Cerebellar nuclear complex (tissue), 1 donor: ENCODE data around the gene ST6GAL1.
"Not testable (repeated sequence)": the region's sequence is repeated elsewhere in the genome, so short reads cannot be mapped to it uniquely, and the experiment has no call there.

Experiments used
- DNase-seq, 2 experiments: peaks; one replicate each; lab custom pipeline; 2025; lab: John Stamatoyannopoulos, UW

Gene ST6GAL1

GRCh38 chr3:187044867-187045552, 114.7 kb downstream of the ST6GAL1 start:
- DNase-seq: no peak

GRCh38 chr3:187046033-187046432, 115.7 kb downstream of the ST6GAL1 start:
- no peak for DNase-seq

GRCh38 chr3:187049462-187050101, 119.3 kb downstream of the ST6GAL1 start:
- no peak for DNase-seq

GRCh38 chr3:187051066-187051465, 120.7 kb downstream of the ST6GAL1 start:
- no peak for DNase-seq

DNA sequence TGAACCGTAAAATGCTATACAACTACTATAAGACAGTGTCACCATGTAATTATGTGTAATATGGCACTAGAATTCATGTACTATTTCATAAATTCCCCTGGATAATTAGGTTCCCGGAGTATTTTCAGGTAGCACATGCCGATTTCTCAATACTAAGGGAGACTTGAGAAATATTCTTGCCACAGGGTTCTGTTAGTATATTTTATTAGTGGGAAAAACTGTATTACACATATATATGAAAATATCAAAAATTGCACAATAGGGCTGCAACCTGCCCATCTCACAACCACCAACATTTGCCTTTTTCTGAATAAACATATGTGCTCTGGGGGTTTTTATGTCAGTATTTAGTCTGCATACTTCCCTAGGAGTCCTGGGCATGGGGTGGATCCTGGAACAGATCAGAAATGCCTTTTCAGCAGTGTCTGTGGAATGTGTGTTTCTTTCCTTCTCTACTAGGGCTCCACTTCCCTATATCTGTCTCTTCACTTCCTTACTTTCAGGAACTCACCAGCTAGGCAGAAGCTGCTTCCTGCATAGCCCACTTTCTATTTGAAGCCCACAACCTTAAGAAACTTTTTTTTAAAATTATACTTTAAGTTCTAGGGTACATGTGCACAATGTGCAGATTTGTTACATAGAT, 121.5 kb downstream of the ST6GAL1 start:
- no peak for DNase-seq

DNA sequence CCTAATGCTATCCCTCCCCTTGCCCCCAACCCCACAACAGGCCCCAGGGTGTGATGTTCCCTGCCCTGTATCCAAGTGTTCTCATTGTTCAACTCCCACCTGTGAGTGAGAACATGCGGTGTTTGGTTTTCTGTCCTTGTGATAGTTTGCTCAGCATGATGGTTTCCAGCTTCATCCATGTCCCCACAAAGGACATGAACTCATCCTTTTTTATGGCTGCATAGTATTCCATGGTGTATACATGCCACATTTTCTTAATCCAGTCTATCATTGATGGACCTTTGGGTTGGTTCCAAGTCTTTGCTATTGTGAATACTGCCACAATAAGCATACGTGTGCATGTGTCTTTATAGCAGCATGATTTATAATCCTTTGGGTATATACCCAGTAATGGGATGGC, 122.1 kb downstream of the ST6GAL1 start:
- not testable (repeated sequence) for DNase-seq

DNA sequence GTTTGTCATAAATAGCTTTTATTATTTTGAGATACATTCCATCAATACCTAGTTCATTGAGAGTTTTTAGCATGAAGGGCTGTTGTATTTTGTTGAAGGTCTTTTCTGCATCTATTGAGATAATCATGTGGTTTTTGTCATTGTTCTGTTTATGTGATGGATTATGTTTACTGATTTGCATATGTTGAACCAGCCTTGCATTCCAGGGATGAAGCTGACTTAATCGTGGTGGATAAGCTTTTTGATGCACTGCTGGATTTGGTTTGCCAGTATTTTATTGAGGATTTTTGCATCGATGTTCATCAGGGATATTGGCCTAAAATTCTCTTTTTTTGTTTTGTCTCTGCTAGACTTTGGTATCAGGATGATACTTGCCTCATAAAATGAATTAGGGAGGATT, 124.1 kb downstream of the ST6GAL1 start:
- DNase-seq: not testable (repeated sequence)

DNA sequence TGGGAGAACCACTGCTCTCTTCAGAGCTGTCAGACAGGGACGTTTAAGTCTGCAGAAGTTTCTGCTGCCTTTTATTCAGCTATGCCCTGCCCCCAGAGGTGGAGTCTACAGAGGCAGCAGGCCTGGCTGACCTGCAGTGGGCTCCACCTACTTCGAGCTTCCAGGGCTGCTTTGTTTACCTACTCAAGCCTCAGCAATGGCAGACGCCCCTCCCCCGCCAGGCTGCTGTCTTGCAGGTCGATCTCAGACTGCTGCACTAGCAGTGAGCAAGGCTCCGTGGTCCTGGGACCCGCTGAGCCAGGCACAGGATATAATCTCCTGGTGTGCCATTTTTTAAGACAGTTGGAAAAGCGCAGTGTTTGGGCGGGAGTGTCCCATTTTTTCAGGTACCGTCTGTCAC, 127.5 kb downstream of the ST6GAL1 start:
- not testable (repeated sequence) for DNase-seq

DNA sequence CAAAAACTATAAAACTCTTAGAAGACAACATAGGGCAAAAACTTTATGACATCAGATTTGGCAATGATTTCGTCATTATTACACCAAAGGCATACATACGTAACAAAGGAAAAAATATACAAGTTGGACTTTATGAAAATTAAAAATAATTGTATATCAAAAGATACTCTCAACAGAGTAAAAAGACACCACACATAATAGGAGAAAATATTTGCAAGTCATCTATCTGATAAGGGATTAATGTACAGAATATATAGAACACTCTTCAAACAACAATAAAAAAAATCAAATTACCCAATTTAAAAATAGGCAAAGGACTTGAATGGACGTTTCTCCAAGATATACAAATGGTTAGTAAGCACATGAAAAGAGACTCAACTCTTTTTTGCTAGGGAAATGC, 131.4 kb downstream of the ST6GAL1 start:
- DNase-seq: no peak

GRCh38 chr3:187062526-187063177, 132.3 kb downstream of the ST6GAL1 start:
- no peak for DNase-seq

DNA sequence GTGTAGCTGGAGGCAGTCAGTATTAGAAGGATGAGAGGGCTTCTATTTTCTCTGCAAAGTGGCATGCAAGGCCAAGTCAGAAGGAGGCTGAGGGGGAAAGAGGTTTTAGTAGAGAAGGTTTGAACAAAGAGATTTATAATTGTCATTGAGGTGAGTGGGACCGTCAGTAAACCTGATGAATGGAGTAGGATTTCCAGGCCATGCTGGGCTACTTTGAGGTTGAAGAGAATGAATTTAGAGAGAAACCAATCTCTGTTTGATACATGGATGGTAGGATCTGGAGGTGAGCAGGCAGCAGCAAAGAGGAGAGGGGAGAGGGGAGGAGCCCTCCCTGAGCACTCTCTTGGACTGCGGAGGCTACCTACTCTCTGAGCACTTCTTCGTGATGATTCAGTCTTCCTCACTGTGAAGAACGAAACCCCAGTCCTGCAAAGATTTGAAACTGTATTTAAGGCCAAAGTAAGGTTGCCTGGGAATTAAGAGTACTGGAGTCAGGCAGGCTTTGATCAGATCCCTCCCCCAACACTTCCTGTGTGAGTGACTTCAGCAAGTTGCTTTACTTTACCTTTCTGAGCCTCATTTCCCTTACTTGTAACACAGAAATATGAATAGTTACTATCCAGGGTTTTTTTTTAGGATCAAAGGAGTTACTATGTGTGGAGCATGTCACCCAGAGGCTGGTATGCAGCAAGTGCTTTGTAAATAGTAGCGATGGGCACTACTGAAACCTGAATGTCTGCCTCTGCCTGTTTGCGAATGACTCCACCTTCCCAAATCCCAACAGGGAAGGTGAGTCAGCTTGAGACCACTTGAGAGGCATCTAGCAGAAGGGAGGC, 133.2 kb downstream of the ST6GAL1 start:
- no peak for DNase-seq

DNA sequence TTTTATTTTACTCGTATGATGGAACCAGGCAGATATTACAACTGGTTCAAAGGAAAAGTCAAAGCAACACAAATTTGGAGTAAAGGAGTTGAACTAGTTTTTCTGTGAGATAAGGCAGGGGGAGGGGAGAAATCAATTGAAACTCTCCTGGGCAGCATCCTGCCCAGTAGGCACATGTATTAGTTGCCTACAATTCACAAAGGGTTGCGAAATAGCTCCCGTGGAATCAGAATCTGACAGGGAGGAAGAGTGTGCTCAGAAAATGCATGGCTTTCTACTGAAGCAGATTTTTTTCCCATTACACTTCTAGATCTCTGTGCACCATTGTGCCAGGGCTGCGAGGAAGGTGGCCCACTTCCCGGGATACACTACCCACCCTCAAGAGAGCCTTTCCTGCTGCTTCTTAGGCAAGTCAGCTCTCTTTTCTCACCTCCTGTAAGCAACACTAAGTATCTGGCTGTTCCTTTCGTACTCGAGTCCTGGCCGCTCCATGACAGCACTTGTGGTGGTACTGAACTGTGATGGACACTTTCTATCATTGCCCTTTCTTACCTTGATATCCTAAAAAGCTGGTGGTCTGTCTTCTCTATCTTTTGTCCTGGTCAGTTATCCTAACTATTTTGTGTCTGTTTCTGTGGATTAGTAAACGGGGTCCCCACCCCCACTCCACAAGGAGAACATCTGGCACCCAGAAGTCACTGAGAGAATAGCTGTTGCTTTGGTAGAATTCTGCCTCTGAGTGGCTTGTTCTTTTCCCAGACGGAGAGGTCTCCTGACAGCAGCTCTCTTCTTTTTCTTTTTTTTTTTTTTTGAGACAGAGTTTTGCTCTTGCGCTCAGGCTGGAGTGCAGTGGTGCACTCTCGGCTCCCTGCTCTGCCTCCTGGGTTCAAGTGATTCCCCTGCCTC, 134.1 kb downstream of the ST6GAL1 start:
- DNase-seq: no peak

DNA sequence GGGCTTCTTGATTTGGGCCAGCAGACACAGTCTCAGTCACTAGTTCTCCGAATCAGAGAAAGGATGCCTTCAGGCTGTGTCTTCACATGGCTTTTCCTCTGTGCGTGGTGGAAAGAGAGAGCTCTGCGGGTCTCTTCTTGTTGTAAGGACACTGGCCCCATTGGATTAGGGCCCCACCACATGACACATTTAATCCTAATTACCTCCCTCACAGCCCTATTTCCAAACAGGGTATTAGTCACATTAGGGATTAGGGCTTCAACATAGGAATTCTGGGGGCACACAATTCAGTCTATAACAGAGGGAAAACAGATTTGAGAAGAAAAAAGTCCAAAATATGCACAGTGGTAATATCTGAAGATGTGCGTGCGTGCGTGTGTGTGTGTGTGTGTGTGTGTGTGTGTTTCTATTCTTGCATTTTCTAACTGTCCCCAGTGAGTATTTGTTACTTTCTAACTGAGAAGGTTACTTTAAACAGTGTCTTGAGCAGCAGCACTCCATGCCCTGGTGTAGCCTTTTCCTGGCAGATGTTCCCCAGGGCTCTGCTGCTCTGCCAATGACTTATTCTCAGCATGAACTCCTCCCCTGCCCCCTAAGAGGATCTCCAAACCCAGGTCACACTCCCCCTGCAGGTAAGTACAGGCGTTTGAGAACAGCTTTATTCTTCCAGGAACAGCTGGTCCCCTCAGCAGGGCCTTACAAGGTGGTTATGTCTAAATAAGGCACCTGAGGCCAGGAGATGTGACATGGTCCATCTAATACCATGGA, 136.1 kb downstream of the ST6GAL1 start:
- no peak for DNase-seq

DNA sequence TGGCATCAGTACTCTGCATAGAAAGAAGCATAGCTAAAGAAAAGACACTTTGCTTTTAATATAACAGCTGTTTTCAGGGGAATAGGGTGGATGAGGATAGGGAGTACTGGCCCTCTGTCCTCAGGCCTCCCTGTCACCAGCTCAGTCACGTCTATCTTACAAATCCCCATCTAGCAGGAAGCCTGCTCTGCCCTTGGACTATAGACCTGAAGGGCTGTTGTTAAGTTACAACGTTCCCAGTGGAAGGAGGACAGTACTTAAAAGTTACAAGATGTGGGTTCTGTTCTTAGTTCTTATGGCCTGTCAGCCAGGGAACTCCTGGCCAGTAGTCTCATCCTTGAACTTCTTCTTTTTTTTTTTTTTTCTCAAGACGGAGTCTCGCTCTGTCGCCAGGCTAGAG, 138.5 kb downstream of the ST6GAL1 start:
- no peak for DNase-seq

DNA sequence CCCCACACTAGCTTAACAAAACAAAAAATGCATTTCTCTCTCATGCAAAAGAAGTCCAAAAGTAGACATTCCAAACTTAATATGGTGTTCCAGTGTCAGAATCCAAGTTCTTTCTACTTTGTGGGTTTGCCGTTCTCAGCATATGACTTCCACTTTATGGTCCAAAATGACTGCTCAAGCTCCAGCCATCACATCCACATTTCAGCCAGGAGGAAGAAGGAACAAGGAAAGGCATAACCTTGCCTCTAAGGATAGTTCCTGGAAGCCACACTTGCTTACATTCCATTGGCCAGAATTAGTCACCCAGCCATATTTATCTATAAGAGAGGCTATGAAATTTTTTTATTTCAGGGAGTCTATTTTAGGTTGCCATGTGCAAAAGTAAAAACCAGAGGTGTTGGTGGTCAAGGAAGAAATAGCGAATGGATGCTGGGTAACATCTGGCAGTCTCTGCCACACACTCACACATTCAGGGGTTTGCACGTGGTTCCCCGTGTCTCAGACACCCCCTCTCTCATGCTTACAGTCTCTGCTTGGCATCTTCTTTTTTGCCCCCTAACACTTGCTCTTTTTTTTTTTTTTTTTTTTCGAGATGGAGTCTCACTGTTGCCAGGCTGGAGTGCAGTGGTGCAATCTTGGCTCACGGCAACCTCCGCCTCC, 139.7 kb downstream of the ST6GAL1 start:
- no peak for DNase-seq

- no peak for DNase-seq
Measured at GRCh38 chr3:187072102-187072501, 141.8 kb downstream of the ST6GAL1 start.

DNA sequence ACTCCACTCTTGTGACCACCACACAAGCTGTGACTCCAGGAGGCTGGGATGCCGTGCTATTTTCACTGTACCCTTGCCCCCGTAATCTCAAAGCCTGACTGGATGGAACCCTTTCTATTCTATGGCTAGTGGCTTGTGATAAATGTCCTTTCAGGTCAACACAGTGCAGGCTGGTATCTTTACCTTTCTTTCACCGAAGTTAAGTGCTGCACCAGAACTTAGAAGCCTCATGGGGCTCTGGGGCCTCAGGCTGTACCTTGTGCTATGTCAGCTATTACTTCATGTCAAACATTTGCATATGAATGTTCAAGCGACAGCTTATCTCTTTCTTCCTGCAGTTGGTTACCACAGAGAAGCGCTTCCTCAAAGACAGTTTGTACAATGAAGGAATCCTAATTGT, 142.2 kb downstream of the ST6GAL1 start:
- no peak for DNase-seq

DNA sequence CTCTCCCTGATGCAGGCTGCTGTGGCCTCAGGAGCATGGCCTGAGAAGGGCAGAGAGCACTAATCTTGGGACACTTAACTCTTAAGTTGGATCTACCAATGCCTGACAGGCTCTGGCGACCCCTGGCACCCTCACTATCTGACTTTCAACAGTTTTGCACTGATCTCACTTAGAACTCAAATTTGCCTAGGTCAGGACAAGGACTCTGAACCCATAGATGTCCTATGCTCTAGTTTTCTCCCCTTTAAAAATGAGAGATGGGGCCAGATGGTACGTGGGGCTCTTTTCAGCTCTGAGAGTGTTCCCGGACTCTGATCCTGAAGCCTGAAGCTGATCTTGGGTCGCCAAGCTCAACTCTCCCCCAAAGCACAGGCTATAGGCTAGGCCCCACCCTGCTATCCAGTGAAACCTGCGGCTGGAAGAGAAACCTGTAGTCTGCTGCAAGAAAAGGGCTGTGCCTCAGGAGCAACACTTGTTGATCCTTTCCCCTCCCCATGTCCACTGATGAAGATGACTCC, 143.3 kb downstream of the ST6GAL1 start:
- no peak for DNase-seq

- no peak for DNase-seq
Measured at GRCh38 chr3:187074846-187075245, 144.5 kb downstream of the ST6GAL1 start.
